ENCODE data around the gene LINC01488. TPM values are rescaled to one million over a fixed set of nuclear protein-coding genes. Genes with fewer than 3 reads are reported as not detected.

The LINC01488 gene
- total RNA-seq, 1 donor from 2014 or later, result not detected

GRCh38 chr11:69529001-69529400 lies 47.5 kb downstream of the LINC01488 start:
- no peak for DNase-seq (ENCODE audit: low spot score)

- no peak for DNase-seq (ENCODE audit: low spot score)
Observed at GRCh38 chr11:69530278-69531070, 49.0 kb downstream of the LINC01488 start.

- DNase-seq (ENCODE audit: low spot score), result no peak
Observed at GRCh38 chr11:69531071-69531716, 49.7 kb downstream of the LINC01488 start.

GRCh38 chr11:69531717-69532088 lies 50.2 kb downstream of the LINC01488 start:
- no peak for DNase-seq (ENCODE audit: low spot score)

GRCh38 chr11:69533296-69534165 lies 52.1 kb downstream of the LINC01488 start:
- no peak for DNase-seq (ENCODE audit: low spot score)

GRCh38 chr11:69534166-69534530 lies 52.7 kb downstream of the LINC01488 start:
- DNase-seq (ENCODE audit: low spot score), result no peak

GRCh38 chr11:69535908-69536307 lies 54.4 kb downstream of the LINC01488 start:
- no peak for DNase-seq (ENCODE audit: low spot score)

- DNase-seq (ENCODE audit: low spot score), result no peak
Observed at GRCh38 chr11:69536406-69536805, 54.9 kb downstream of the LINC01488 start.

GRCh38 chr11:69537126-69537525 lies 55.7 kb downstream of the LINC01488 start:
- no peak for DNase-seq (ENCODE audit: low spot score)

GRCh38 chr11:69537855-69538640 lies 56.6 kb downstream of the LINC01488 start:
- no peak for DNase-seq (ENCODE audit: low spot score)

- no peak for DNase-seq (ENCODE audit: low spot score)
Observed at GRCh38 chr11:69538854-69539253, 57.4 kb downstream of the LINC01488 start.

GRCh38 chr11:69539416-69540117 lies 58.1 kb downstream of the LINC01488 start:
- peak; percentile 30 for DNase-seq (ENCODE audit: low spot score)

- no peak for DNase-seq (ENCODE audit: low spot score)
Observed at GRCh38 chr11:69540118-69541000, 58.9 kb downstream of the LINC01488 start.

- no peak for DNase-seq (ENCODE audit: low spot score)
Observed at GRCh38 chr11:69541001-69541285, 59.5 kb downstream of the LINC01488 start.

GRCh38 chr11:69541501-69542313 lies 60.2 kb downstream of the LINC01488 start:
- peak; percentile 47 for DNase-seq (ENCODE audit: low spot score)

GRCh38 chr11:69542314-69543168 lies 61.1 kb downstream of the LINC01488 start:
- no peak for DNase-seq (ENCODE audit: low spot score)
